GM18505 (cell line): ENCODE measurements around the gene ALS2CL.

ENCODE experiments used
- ATAC-seq: cut with Tn5 transposase; IDR thresholded peaks from one replicate; pipeline ENCODE4 v1.9.1; 2021; ENCODE audit not compliant: unreplicated experiment
- POLR2A ChIP-seq: IDR thresholded peaks from 4 replicates; pipeline ENCODE4 v1.6.1; 2011; ENCODE audit warnings: borderline replicate concordance; ENCODE audit not compliant: insufficient read depth, insufficient read length; ENCODE audit errors: extremely low read depth

Gene ALS2CL

GRCh38 chr3:46685446-46685845 lies 8.0 kb downstream of the ALS2CL start:
- TF ChIP-seq POLR2A: no peak
- ATAC-seq: no peak

DNA sequence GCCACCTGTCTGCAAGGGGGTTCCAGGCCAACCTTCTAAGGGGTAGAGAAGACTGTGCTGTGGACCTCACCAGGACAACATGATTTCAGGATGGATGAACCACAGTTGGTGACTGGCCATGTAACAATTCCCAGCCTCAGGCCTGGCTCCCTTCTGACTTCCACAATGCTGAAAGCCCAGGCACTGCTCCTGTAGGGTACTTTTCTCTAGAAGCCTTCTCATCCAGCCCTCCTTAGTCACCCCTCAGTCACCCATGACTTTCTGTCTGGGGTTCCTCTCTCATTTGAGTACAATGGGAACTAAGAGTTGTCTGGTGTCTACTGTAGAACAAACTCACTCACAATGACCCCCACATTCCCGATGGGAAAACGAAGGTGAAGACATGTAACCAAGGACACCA lies 8.6 kb downstream of the ALS2CL start:
- no peak for ATAC-seq
- TF ChIP-seq POLR2A: no peak

- TF ChIP-seq POLR2A: no peak
- no peak for ATAC-seq
Measured at GRCh38 chr3:46682974-46683373, 10.5 kb downstream of the ALS2CL start.

- no peak for TF ChIP-seq POLR2A
- ATAC-seq: no peak
Measured at GRCh38 chr3:46681856-46682540, 11.5 kb downstream of the ALS2CL start.

GRCh38 chr3:46681387-46681786 lies 12.1 kb downstream of the ALS2CL start:
- no peak for ATAC-seq
- no peak for TF ChIP-seq POLR2A

DNA sequence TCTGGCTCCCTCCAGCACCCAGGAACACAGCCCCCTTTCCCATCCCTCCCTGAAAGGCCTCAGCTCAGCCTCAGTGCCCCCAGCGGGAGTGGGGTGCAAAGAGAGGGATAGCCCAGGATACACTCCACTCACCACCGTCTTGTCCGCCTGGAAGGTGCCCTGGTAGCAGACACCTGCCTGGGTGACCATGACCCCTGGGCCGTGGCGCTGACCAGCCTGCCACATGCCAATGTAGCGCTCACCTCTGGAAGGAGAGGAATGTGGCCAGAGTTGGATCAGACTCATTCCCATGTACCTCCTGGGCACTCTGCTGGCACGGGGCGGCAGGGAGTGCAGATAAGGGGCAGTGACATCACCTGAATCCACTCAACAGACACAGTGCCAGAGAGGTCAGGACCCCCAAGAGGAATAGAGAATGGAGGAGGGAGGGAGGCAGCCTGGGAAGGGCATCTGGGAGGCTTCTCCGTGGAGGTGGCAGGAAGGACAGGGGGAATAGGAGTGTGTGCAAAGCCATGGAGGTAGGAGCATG lies 13.1 kb downstream of the ALS2CL start:
- no peak for TF ChIP-seq POLR2A
- no peak for ATAC-seq

- no peak for TF ChIP-seq POLR2A
- no peak for ATAC-seq
Measured at GRCh38 chr3:46679681-46680080, 13.8 kb downstream of the ALS2CL start.

DNA sequence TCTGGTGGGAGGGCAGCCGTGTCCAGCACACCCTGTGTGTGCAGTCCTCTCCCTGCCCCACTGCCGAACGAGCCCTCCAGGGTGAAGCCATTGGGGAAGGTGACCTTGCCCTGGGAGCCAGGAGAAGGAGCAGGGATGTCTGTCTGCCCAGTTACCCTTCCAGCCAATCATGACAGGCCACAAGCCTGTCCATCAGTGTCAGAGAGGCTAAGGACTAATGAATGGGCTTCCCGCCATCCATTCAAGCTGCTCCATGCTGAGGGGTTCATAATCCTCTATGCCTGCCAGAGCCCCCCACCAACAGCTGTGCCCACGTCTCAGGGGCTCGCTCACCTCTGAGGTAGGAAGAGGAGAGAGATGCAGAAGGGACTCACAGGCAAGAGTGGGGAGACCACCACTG lies 15.2 kb downstream of the ALS2CL start:
- no peak for TF ChIP-seq POLR2A
- no peak for ATAC-seq

GRCh38 chr3:46677411-46677726 lies 16.1 kb downstream of the ALS2CL start:
- no peak for ATAC-seq

GRCh38 chr3:46676601-46677410 lies 16.7 kb downstream of the ALS2CL start:
- TF ChIP-seq POLR2A: no peak
- no peak for ATAC-seq

More at GRCh38 chr3:46677411-46677726, 16.1 kb downstream of the ALS2CL start:
- TF ChIP-seq POLR2A: no peak

DNA sequence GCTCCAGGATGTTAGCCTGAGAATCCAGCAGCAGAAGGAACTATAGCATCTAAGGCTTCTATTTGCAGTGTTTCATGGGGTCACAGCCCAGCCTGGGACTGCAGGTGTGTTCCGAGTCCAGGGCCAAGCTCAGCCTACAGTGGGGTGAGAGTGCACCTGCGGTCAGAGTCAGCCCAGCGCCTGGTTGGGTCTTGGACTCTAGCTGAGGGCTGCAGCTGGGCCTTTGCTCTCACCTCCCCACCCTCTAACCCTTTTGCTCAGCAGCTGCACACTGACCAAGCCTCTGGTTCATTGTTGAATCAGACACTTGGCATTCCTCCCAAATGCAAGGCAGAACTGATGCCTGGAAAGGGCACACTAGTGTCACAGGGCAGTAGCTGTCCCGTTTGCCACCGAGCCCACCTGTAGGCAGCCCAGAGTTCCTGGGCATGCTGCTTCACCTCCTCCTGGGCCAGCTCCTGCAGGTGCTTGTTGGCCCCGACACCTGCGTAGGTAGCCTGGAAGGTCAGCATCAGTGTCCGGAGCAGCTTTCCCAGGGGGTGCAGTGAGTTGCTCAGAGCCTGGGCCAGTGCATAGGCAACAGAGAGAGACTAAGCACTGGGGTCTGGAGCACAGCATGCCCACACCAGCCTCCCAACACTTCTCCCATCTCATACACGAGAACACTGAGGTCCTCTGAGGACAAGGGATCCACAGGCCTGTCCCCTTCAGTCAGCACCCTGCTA lies 17.5 kb downstream of the ALS2CL start:
- TF ChIP-seq POLR2A: no peak
- no peak for ATAC-seq

DNA sequence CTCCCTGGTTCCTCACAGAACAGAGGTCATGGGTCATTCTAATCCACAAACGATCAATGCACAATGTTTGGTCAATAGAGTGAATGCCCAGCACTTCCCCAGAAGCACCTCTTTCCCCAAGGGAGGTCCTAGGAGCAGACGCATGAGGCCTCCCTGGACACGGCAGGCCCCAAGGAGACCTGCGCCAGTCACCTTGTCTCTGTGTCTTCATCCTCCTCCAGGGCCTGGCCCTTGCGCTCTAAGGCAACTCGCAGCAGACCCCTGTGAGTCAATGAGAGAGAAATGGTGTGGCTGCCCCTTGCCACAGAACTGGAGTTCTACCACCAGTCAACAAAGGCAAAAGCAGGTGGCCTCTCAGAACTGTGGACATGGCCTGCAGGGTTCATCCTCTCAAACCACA lies 18.1 kb downstream of the ALS2CL start:
- TF ChIP-seq POLR2A: no peak
- ATAC-seq: no peak

- ATAC-seq: no peak
- no peak for TF ChIP-seq POLR2A
Measured at GRCh38 chr3:46674031-46674845, 19.2 kb downstream of the ALS2CL start.
